ENCODE results near the gene RPL35A. TPM values are rescaled to one million over a fixed set of nuclear protein-coding genes. Genes with fewer than 3 reads are reported as not detected.

RPL35A gene
- total RNA-seq, 6 experiments from 2014 or later, result 832 to 1,041 (median 991) TPM

Other genes starting within 250 kb of the RPL35A start
- gene RUBCN, start 213.3 kb upstream of the RPL35A start, total RNA-seq (2021; fragmentation: NEBNext Ultra II Directional; extraction: Animal tissue kit (Norgen Biotek cat#: 25700)), result 10 to 100 TPM; 27.0 to 30.4 (median 29.4) TPM
- 10 to 100 TPM; 53.3 to 71.7 (median 60.9) TPM for gene FYTTD1, start 200.3 kb upstream of the RPL35A start, total RNA-seq (2021; fragmentation: NEBNext Ultra II Directional; extraction: Animal tissue kit (Norgen Biotek cat#: 25700))
- 10 to 100 TPM; 39.4 to 44.7 (median 41.0) TPM for gene LRCH3, start 158.9 kb upstream of the RPL35A start, total RNA-seq (2021; fragmentation: NEBNext Ultra II Directional; extraction: Animal tissue kit (Norgen Biotek cat#: 25700))
- 1 to 10 TPM; 4.8 to 8.1 (median 6.4) TPM for gene LMLN, start 10.0 kb downstream of the RPL35A start, total RNA-seq (2021; fragmentation: NEBNext Ultra II Directional; extraction: Animal tissue kit (Norgen Biotek cat#: 25700))

Data from HFFc6 (cell line).